ENCODE measurements around the gene CHMP4A. TPM values are rescaled to one million over a fixed set of nuclear protein-coding genes. Genes with fewer than 3 reads are reported as not detected.
A peak's percentile ranks its signal among the peaks of the same experiment; 100 is the strongest.

Gene CHMP4A
- total RNA-seq, 1 donor from 2014 or later: 37.6 TPM

DNA sequence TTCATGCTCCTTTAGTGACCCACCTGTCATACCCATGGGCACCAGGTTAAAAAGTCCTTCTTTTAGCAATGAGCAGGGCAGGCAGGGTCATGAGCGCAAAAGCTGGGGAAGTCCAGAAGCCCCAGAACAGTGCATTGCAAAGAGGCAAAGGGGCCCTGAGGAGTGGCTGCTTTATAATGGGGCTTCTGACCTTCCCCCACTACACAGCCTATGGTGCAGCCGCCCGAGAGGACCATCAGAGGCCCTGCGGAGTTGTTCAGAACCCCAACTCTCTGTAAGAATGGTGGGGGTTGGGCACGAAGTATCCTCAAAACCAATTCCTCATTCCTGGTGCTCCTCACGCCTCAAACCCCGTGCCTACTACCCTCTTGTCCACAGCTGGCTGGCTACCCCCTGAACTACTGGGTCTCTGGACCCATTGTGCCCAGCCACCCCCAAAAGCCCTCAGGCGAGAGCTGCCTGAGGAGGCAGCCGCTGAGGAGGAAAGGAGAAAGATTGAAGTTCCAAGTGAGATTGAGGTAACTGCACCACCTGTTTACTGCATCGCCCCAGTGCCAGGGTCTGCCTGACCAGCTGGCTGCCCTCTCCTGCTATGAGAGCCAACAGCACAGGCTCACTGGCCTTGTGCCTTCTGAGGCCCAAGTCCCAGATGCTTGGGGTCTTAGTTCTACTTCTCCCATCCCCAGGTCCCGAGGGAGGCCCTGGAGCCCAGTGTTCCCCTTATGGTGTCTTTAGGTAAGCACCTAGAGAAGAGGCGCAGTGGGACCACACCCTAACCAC, 34.7 kb downstream of the CHMP4A start:
- DNase-seq (ENCODE audit: extremely low spot score in 2 of 2): no peak
- H3K9me3 ChIP-seq: no peaks in the 10 kb centered on the region
- peaks cover 0 to 13% of the 10 kb centered on the region in 2 donors for H3K36me3 ChIP-seq
- intact Hi-C loops (cut with DNase I): no loop called here
- TF ChIP-seq POLR2AphosphoS5 (IDR thresholded peaks at IDR 0.05; ENCODE audit: insufficient read depth in 1 of 2, low read depth in 1 of 2) (no peak), POLR2A (IDR thresholded peaks at IDR 0.05) (no peak)
- TF ChIP-seq, protein P1, sequence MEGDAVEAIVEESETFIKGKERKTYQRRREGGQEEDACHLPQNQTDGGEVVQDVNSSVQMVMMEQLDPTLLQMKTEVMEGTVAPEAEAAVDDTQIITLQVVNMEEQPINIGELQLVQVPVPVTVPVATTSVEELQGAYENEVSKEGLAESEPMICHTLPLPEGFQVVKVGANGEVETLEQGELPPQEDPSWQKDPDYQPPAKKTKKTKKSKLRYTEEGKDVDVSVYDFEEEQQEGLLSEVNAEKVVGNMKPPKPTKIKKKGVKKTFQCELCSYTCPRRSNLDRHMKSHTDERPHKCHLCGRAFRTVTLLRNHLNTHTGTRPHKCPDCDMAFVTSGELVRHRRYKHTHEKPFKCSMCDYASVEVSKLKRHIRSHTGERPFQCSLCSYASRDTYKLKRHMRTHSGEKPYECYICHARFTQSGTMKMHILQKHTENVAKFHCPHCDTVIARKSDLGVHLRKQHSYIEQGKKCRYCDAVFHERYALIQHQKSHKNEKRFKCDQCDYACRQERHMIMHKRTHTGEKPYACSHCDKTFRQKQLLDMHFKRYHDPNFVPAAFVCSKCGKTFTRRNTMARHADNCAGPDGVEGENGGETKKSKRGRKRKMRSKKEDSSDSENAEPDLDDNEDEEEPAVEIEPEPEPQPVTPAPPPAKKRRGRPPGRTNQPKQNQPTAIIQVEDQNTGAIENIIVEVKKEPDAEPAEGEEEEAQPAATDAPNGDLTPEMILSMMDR (IDR thresholded peaks at IDR 0.05): no peak
- no peak overlapping the region for H3K27ac ChIP-seq
- no peaks in the 10 kb centered on the region for H3K27me3 ChIP-seq
- peaks cover 14% of the 10 kb centered on the region for H3K4me1 ChIP-seq
- no peak overlapping the region for H3K4me3 ChIP-seq

DNA sequence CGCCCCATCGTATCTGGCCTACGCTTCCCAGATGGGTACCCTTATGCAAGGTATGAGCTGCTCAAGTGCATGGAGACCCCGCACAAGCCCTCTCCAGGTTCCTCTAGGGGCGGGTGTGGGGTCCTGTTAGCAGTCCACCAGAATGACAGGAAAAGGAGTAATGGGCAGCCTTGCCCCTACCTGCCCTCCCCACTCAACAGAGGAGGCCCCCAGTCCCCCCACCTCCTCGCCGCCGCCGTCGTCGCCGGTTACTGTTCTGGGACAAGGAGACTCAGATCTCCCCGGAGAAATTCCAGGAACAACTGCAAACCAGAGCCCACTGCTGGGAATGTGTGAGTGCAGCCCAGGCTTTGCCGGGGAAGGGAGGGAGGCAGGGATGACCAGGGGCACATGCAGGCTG, 35.4 kb downstream of the CHMP4A start:
- Histone ChIP-seq H3K4me3 (no peak overlapping the region), H3K27ac (no peak overlapping the region), H3K4me1 (peaks cover 14% of the 10 kb centered on the region), H3K27me3 (no peaks in the 10 kb centered on the region), H3K36me3 (peaks cover 0 to 6% of the 10 kb centered on the region in 2 donors), H3K9me3 (no peaks in the 10 kb centered on the region)
- no peak for DNase-seq (ENCODE audit: extremely low spot score in 2 of 2)
- TF ChIP-seq POLR2AphosphoS5 (IDR thresholded peaks at IDR 0.05; ENCODE audit: insufficient read depth in 1 of 2, low read depth in 1 of 2) (no peak), POLR2A (IDR thresholded peaks at IDR 0.05) (no peak)
- TF ChIP-seq, protein P1 (IDR thresholded peaks at IDR 0.05): no peak
- intact Hi-C loops (cut with DNase I): no loop called here

- no peak overlapping the region for H3K27ac ChIP-seq
- no peak for TF ChIP-seq POLR2A (IDR thresholded peaks at IDR 0.05)
- TF ChIP-seq POLR2AphosphoS5 (IDR thresholded peaks at IDR 0.05; ENCODE audit: insufficient read depth in 1 of 2, low read depth in 1 of 2): no peak
- TF ChIP-seq, protein P1 (IDR thresholded peaks at IDR 0.05): no peak
- no peak for DNase-seq (ENCODE audit: extremely low spot score in 2 of 2)
- intact Hi-C loops (cut with DNase I): no loop called here
- H3K9me3 ChIP-seq: no peaks in the 10 kb centered on the region
- no peaks in the 10 kb centered on the region for H3K27me3 ChIP-seq
- H3K4me1 ChIP-seq: peaks cover 16% of the 10 kb centered on the region
- no peak overlapping the region for H3K4me3 ChIP-seq
- H3K36me3 ChIP-seq: peaks cover 0 to 4% of the 10 kb centered on the region in 2 donors
Measured at GRCh38 chr14:24177041-24177825, 36.1 kb downstream of the CHMP4A start.

GRCh38 chr14:24176599-24176998, 36.7 kb downstream of the CHMP4A start:
- no peak overlapping the region for H3K27ac ChIP-seq
- intact Hi-C loops (cut with DNase I): no loop called here
- peaks cover 23% of the 10 kb centered on the region for H3K4me1 ChIP-seq
- H3K9me3 ChIP-seq: no peaks in the 10 kb centered on the region
- no peak for DNase-seq (ENCODE audit: extremely low spot score in 2 of 2)
- H3K4me3 ChIP-seq: no peak overlapping the region
- peaks cover 0 to 4% of the 10 kb centered on the region in 2 donors for H3K36me3 ChIP-seq
- no peak for TF ChIP-seq POLR2A (IDR thresholded peaks at IDR 0.05)
- H3K27me3 ChIP-seq: no peaks in the 10 kb centered on the region

GRCh38 chr14:24172871-24173281, 40.4 kb downstream of the CHMP4A start:
- no peak for TF ChIP-seq POLR2A (IDR thresholded peaks at IDR 0.05)
- TF ChIP-seq, protein P1 (IDR thresholded peaks at IDR 0.05): no peak
- TF ChIP-seq POLR2AphosphoS5 (IDR thresholded peaks at IDR 0.05; ENCODE audit: insufficient read depth in 1 of 2, low read depth in 1 of 2): no peak
- no peak for DNase-seq (ENCODE audit: extremely low spot score in 2 of 2)
- Histone ChIP-seq H3K27ac (no peak overlapping the region), H3K9me3 (no peaks in the 10 kb centered on the region), H3K4me1 (peaks cover 15% of the 10 kb centered on the region), H3K4me3 (peak overlapping the region in 1 of 2 donors; percentile 41), H3K36me3 (no peaks in the 10 kb centered on the region), H3K27me3 (no peaks in the 10 kb centered on the region)
- intact Hi-C loops (cut with DNase I): no loop called here

Measured in vagina (tissue), 2 donors.